Stomach (tissue), 9 donors: ENCODE data around the gene ALB. TPM values are rescaled to one million over a fixed set of nuclear protein-coding genes. Genes with fewer than 3 reads are reported as not detected.
A peak's percentile ranks its signal among the peaks of the same experiment; 100 is the strongest.

ENCODE experiments used
- DNase-seq, 2 donors: peaks; one replicate each; pipeline versions ENCODE4 v3.0.0 to v3.0.0-alpha.2; 2013 to 2019
- H3K27ac ChIP-seq, 5 donors: fragments of 200-600 bp in 4 of 5; sonication (generic) in 4 of 5; one replicate each; pipeline ENCODE4 v1.5.1; 2013 to 2019; ENCODE audit warnings: mild to moderate bottlenecking in 1 of 5, moderate library complexity in 1 of 5
- H3K27me3 ChIP-seq, 3 donors: fragments of 200-600 bp; sonication (generic); one replicate each; pipeline ENCODE4 v1.5.1; 2017 to 2019; ENCODE audit warnings: mixed run types in 1 of 3
- H3K36me3 ChIP-seq, 4 donors: fragments of 200-600 bp; sonication (generic); 1 replicate in 3 of 4; 2 replicates in 1 of 4; pipeline ENCODE4 v1.5.1; 2016 to 2019
- H3K4me1 ChIP-seq, 4 donors: fragments of 200-600 bp; sonication (generic); one replicate each; pipeline ENCODE4 v1.5.1; 2016 to 2019
- H3K4me3 ChIP-seq, 4 donors: fragments of 200-600 bp; sonication (generic) in 3 of 4; one replicate each; pipeline ENCODE4 v1.5.1; 2016 to 2019; ENCODE audit warnings: mild to moderate bottlenecking in 1 of 4
- H3K9me3 ChIP-seq, 4 donors: fragments of 200-600 bp; sonication (generic); one replicate each; pipeline ENCODE4 v1.5.1; 2016 to 2019
- EP300 ChIP-seq: sonication (generic); formaldehyde crosslinking; IDR thresholded peaks from one replicate; pipeline ENCODE4 v1.6.1; 2017; ENCODE audit warnings: antibody characterized with exemption
- POLR2A ChIP-seq, 4 donors: fragments of 450-650 bp; IDR thresholded peaks; one replicate each; pipeline ENCODE4 v1.6.1; 2016; ENCODE audit warnings: antibody characterized with exemption in 4 of 4, control low read depth in 2 of 4, mild to moderate bottlenecking in 1 of 4, moderate library complexity in 1 of 4
- POLR2AphosphoS5 ChIP-seq, 3 donors: sonication (generic); formaldehyde crosslinking; IDR thresholded peaks; one replicate each; pipeline ENCODE4 v1.6.1; 2016; ENCODE audit warnings: antibody characterized with exemption in 3 of 3
- WGBS, 5 donors: extraction: QIAGEN DNeasy Blood & Tissue Kit in 3 of 5; methylation state at CpG; one replicate each; pipeline versions ENCODE4 v1.1.5 to v1.1.7; 2013 to 2018; 5-methylcytosine and 5-hydroxymethylcytosine counted together
- intact Hi-C: fragments of 100-400 bp; cut with DNase I; formaldehyde crosslinking; loops from one replicate; pipeline ENCODE4 v1.15.1; 2023; ENCODE audit warnings: low total_unique reads
- polyA plus RNA-seq, 3 donors: library from polyadenylated mRNA; stranded (reverse); fragments of 200-250 nt; gene quantifications; one replicate each; pipeline ENCODE4 v1.2.3, GENCODE V29; 2013
- total RNA-seq, 5 donors: library from RNA; depleted of rRNA; stranded (reverse); fragments of >200 nt; gene quantifications; one replicate each; pipeline versions ENCODE4 v1.1.0 to v1.2.3, GENCODE V29; 2014 to 2016
- TF ChIP-seq, protein P1 (sequence below), 7 experiments: fragments of 450-650 bp in 4 of 7; fragments of 200-600 bp in 3 of 7; sonication (generic) in 3 of 7; IDR thresholded peaks; one replicate each; pipeline ENCODE4 v1.5.1; 2016 to 2019; ENCODE audit warnings: antibody characterized with exemption in 7 of 7, control low read depth in 2 of 7, mild to moderate bottlenecking in 1 of 7
- donor health status: healthy with polysubstance abuse.
- donor health status: Bipolar disorder and iron deficiency.
- donor health status: healthy.

The ALB gene
- total and polyA plus RNA-seq, 8 donors: 0.48 to 101 (median 3.0) TPM; not detected in 4

DNA sequence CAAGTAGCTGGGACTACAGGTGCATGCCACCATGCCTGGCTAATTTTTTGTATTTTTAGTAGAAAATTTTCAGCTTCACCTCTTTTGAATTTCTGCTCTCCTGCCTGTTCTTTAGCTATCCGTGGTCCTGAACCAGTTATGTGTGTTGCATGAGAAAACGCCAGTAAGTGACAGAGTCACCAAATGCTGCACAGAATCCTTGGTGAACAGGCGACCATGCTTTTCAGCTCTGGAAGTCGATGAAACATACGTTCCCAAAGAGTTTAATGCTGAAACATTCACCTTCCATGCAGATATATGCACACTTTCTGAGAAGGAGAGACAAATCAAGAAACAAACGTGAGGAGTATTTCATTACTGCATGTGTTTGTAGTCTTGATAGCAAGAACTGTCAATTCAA is 13.9 kb downstream of the ALB start:
- Histone ChIP-seq H3K9me3 (no peaks in the 10 kb centered on the region), H3K4me1 (no peaks in the 10 kb centered on the region), H3K4me3 (no peak overlapping the region), H3K36me3 (no peaks in the 10 kb centered on the region), H3K27ac (no peak overlapping the region), H3K27me3 (no peaks in the 10 kb centered on the region)
- intact Hi-C loops: no loop called here
- peak in 1 of 2 donors; percentile 32 for DNase-seq
- 69 to 85% (median 79%) methylated on average over 6 of the region's 6 CpGs for WGBS, 5 donors
- TF ChIP-seq EP300: no peak
- TF ChIP-seq POLR2A (IDR thresholded peaks at IDR 0.05): no peak
- TF ChIP-seq, protein P1, sequence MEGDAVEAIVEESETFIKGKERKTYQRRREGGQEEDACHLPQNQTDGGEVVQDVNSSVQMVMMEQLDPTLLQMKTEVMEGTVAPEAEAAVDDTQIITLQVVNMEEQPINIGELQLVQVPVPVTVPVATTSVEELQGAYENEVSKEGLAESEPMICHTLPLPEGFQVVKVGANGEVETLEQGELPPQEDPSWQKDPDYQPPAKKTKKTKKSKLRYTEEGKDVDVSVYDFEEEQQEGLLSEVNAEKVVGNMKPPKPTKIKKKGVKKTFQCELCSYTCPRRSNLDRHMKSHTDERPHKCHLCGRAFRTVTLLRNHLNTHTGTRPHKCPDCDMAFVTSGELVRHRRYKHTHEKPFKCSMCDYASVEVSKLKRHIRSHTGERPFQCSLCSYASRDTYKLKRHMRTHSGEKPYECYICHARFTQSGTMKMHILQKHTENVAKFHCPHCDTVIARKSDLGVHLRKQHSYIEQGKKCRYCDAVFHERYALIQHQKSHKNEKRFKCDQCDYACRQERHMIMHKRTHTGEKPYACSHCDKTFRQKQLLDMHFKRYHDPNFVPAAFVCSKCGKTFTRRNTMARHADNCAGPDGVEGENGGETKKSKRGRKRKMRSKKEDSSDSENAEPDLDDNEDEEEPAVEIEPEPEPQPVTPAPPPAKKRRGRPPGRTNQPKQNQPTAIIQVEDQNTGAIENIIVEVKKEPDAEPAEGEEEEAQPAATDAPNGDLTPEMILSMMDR (IDR thresholded peaks at IDR 0.05): no peak
- no peak for TF ChIP-seq POLR2AphosphoS5 (IDR thresholded peaks at IDR 0.05)

GRCh38 chr4:73418677-73419076 is 14.6 kb downstream of the ALB start:
- TF ChIP-seq POLR2A (IDR thresholded peaks at IDR 0.05) (no peak), POLR2AphosphoS5 (IDR thresholded peaks at IDR 0.05) (no peak), EP300 (no peak)
- TF ChIP-seq, protein P1 (IDR thresholded peaks at IDR 0.05): no peak
- no peaks in the 10 kb centered on the region for H3K4me1 ChIP-seq
- H3K9me3 ChIP-seq: no peaks in the 10 kb centered on the region
- no peak overlapping the region for H3K27ac ChIP-seq
- H3K4me3 ChIP-seq: no peak overlapping the region
- intact Hi-C loops: no loop called here
- DNase-seq: no peak
- H3K27me3 ChIP-seq: no peaks in the 10 kb centered on the region
- H3K36me3 ChIP-seq: no peaks in the 10 kb centered on the region
- 69 to 82% (median 77%) methylated on average over 1 of the region's 1 CpG for WGBS, 5 donors

- Histone ChIP-seq H3K9me3 (no peaks in the 10 kb centered on the region), H3K4me1 (no peaks in the 10 kb centered on the region), H3K36me3 (no peaks in the 10 kb centered on the region), H3K27ac (no peak overlapping the region), H3K4me3 (no peak overlapping the region), H3K27me3 (no peaks in the 10 kb centered on the region)
- no peak for DNase-seq
- no peak for TF ChIP-seq EP300
- TF ChIP-seq POLR2AphosphoS5 (IDR thresholded peaks at IDR 0.05): no peak
- intact Hi-C loops: no loop called here
- 75 to 82% (median 77%) methylated on average over 7 of the region's 7 CpGs for WGBS, 5 donors
Observed at GRCh38 chr4:73419106-73420038, 15.3 kb downstream of the ALB start.

DNA sequence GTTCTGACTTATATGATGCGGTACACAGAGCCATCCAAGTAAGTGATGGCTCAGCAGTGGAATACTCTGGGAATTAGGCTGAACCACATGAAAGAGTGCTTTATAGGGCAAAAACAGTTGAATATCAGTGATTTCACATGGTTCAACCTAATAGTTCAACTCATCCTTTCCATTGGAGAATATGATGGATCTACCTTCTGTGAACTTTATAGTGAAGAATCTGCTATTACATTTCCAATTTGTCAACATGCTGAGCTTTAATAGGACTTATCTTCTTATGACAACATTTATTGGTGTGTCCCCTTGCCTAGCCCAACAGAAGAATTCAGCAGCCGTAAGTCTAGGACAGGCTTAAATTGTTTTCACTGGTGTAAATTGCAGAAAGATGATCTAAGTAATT is 16.5 kb downstream of the ALB start:
- no peaks in the 10 kb centered on the region for H3K27me3 ChIP-seq
- no peaks in the 10 kb centered on the region for H3K36me3 ChIP-seq
- no peaks in the 10 kb centered on the region for H3K4me1 ChIP-seq
- intact Hi-C loops: no loop called here
- no peak overlapping the region for H3K4me3 ChIP-seq
- H3K9me3 ChIP-seq: no peaks in the 10 kb centered on the region
- H3K27ac ChIP-seq: no peak overlapping the region
- TF ChIP-seq POLR2AphosphoS5 (IDR thresholded peaks at IDR 0.05) (no peak), POLR2A (IDR thresholded peaks at IDR 0.05) (no peak), EP300 (no peak)
- TF ChIP-seq, protein P1 (IDR thresholded peaks at IDR 0.05): no peak
- 89 to 94% (median 91%) methylated on average over 2 of the region's 2 CpGs for WGBS, 5 donors
- DNase-seq: no peak
